ENCODE measurements around the gene EXOC1L. TPM values are rescaled to one million over a fixed set of nuclear protein-coding genes. Genes with fewer than 3 reads are reported as not detected.

The EXOC1L gene
- total and polyA plus RNA-seq, 2 of the 13 experiments (the other 11 are each of a cell fraction or from before 2014, with no cell fraction given) = not detected

DNA sequence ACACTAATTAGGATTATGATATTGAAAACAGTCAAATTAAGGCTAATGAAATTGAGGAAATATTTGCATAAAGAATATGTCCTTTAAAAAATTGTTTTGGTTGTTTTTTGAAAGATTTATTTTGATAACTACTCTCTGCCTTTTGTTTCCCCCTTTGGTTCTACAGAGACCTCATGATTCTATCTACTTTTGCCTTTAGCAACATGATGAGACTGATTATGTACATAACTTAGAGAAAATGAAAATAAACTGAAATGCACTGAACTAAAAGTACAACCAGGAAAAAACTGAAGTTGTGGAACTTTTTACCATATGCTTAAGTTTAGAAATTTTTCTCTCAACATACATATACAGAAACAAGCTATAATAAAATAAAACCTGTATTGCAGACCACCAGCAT lies 55.2 kb downstream of the EXOC1L start (continued):
- TF ChIP-seq ZNF10 (CRISPR knock-in tag; IDR thresholded peaks at IDR 0.05; ENCODE audit: borderline replicate concordance, low read depth) (no peak), YEATS4 (CRISPR knock-in tag; IDR thresholded peaks at IDR 0.05; ENCODE audit: borderline replicate concordance) (no peak)

DNA sequence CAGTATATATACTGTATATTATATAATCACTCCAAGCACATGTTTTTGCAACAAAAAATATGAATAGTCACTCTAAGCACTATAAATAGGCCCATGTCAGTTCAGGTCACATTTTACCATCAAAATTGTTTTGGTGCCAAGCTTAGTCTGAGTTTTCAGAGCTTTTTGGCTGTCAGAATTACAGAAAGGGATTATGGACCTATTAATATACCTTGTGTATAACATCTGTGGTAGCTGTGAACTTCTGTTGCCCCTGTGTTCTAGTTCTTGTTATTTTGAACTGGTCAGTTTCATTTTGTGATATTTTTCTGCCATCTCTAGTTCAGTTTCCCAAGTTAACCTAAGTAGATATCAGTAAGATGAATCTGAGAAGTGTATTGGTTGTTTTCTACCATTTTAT lies 56.8 kb downstream of the EXOC1L start:
- H3K27me3 ChIP-seq (ENCODE audit: control insufficient read depth in 1 of 2, insufficient read depth in 2 of 2, low read length in 2 of 2) = no peaks in the 10 kb centered on the region
- no peaks in the 10 kb centered on the region for H4K20me1 ChIP-seq (ENCODE audit: insufficient read depth, low read length)
- H2AFZ ChIP-seq (ENCODE audit: low read length) = no peak overlapping the region
- CTCF ChIA-PET (ENCODE audit: low intra/inter-chr PET ratio, low total read pairs) = no interaction called here
- FAIRE-seq = no peak
- H3K9ac ChIP-seq (ENCODE audit: insufficient read depth, low read depth, low read length) = no peak overlapping the region
- intact Hi-C loops (cut with micrococcal nuclease; ENCODE audit: unreplicated experiment) = no loop called here
- in situ Hi-C loops (cut with HindIII; ENCODE audit: extremely low pct_ligation_motif_present, low pct_unique_long_range_greater_than_20kb) = no loop called here
- no TSS peak for BruUV-seq (replicated peaks)
- no peak overlapping the region for H3K4me2 ChIP-seq (ENCODE audit: low read depth, low read length)
- H3K27ac ChIP-seq (ENCODE audit: extremely low read length, insufficient read depth, low read length) = no peak overlapping the region
- DNase-seq (ENCODE audit: low spot score) = no peak
- peaks cover 4% of the 10 kb centered on the region; the same call in 1 of the 2 replicates for H3K9me3 ChIP-seq (ENCODE audit: low read length)
- peaks cover 2 to 19% of the 10 kb centered on the region in 2 experiments; a peak in 3 of 5 replicates for H3K36me3 ChIP-seq (replicated peaks in 1 of 2; ENCODE audit: control insufficient read depth in 1 of 2, insufficient read depth in 2 of 2, low read length in 2 of 2)
- no peak overlapping the region for H3K4me3 ChIP-seq (replicated peaks in 1 of 3; ENCODE audit: insufficient read depth in 1 of 3, low read depth in 2 of 3, low read length in 3 of 3)
- ATAC-seq = no peak
- no peaks in the 10 kb centered on the region for H3K79me2 ChIP-seq (ENCODE audit: insufficient read depth, low read length)
- POLR2A ChIA-PET = no interaction called here
- H3K4me1 ChIP-seq (ENCODE audit: insufficient read depth, low read length) = no peaks in the 10 kb centered on the region
- TF ChIP-seq KDM5B (CRISPR knock-in tag; IDR thresholded peaks at IDR 0.05; ENCODE audit: borderline replicate concordance) (no peak), TAF15 (IDR thresholded peaks at IDR 0.05; ENCODE audit: low read depth, low read length, poor library complexity, severe bottlenecking) (no peak), MAF1 (CRISPR knock-in tag; IDR thresholded peaks at IDR 0.05; ENCODE audit: borderline replicate concordance) (no peak), MTA1 (CRISPR knock-in tag; IDR thresholded peaks at IDR 0.05; ENCODE audit: borderline replicate concordance) (no peak), BRCA1 (CRISPR knock-in tag; IDR thresholded peaks at IDR 0.05) (no peak), TP53 (CRISPR knock-in tag; conservative IDR thresholded peaks at IDR 0.05) (no peak), ZFP36L2 (CRISPR knock-in tag; IDR thresholded peaks at IDR 0.05) (no peak), MAZ (IDR thresholded peaks at IDR 0.05; ENCODE audit: borderline replicate concordance, low read depth, low read length) (no peak), MAZ (CRISPR knock-in tag; IDR thresholded peaks at IDR 0.05; ENCODE audit: low read depth) (no peak), ZNF225 (CRISPR knock-in tag; IDR thresholded peaks at IDR 0.05) (no peak), CCDC6 (CRISPR knock-in tag; IDR thresholded peaks at IDR 0.05) (no peak)
- TF ChIP-seq, protein P1, sequence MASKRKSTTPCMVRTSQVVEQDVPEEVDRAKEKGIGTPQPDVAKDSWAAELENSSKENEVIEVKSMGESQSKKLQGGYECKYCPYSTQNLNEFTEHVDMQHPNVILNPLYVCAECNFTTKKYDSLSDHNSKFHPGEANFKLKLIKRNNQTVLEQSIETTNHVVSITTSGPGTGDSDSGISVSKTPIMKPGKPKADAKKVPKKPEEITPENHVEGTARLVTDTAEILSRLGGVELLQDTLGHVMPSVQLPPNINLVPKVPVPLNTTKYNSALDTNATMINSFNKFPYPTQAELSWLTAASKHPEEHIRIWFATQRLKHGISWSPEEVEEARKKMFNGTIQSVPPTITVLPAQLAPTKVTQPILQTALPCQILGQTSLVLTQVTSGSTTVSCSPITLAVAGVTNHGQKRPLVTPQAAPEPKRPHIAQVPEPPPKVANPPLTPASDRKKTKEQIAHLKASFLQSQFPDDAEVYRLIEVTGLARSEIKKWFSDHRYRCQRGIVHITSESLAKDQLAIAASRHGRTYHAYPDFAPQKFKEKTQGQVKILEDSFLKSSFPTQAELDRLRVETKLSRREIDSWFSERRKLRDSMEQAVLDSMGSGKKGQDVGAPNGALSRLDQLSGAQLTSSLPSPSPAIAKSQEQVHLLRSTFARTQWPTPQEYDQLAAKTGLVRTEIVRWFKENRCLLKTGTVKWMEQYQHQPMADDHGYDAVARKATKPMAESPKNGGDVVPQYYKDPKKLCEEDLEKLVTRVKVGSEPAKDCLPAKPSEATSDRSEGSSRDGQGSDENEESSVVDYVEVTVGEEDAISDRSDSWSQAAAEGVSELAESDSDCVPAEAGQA (IDR thresholded peaks at IDR 0.05; ENCODE audit: low read depth) = no peak
- TF ChIP-seq, protein P1 (CRISPR knock-in tag; IDR thresholded peaks at IDR 0.05; ENCODE audit: borderline replicate concordance) = no peak
- TF ChIP-seq, protein P2, sequence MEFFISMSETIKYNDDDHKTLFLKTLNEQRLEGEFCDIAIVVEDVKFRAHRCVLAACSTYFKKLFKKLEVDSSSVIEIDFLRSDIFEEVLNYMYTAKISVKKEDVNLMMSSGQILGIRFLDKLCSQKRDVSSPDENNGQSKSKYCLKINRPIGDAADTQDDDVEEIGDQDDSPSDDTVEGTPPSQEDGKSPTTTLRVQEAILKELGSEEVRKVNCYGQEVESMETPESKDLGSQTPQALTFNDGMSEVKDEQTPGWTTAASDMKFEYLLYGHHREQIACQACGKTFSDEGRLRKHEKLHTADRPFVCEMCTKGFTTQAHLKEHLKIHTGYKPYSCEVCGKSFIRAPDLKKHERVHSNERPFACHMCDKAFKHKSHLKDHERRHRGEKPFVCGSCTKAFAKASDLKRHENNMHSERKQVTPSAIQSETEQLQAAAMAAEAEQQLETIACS (CRISPR knock-in tag; IDR thresholded peaks at IDR 0.05) = no peak

Measured in HepG2 (cell line).